HUES6 (cell line): ENCODE data around the gene XRCC5.

ENCODE experiments used
- H3K27ac ChIP-seq: 2 replicates; pipeline ENCODE4 v1.7.0; 2013; ENCODE audit warnings: low read depth, mild to moderate bottlenecking, low read length, inconsistent platforms
- H3K27me3 ChIP-seq: 2 replicates; pipeline ENCODE4 v1.6.1; 2013; ENCODE audit warnings: low read length; ENCODE audit not compliant: control insufficient read depth, insufficient read depth
- H3K36me3 ChIP-seq: 2 replicates; pipeline ENCODE4 v1.6.1; 2013; ENCODE audit warnings: low read length; ENCODE audit not compliant: control insufficient read depth, insufficient read depth
- H3K4me1 ChIP-seq: 2 replicates; pipeline ENCODE4 v1.6.1; 2013; ENCODE audit warnings: low read length; ENCODE audit not compliant: control insufficient read depth, insufficient read depth
- H3K4me3 ChIP-seq: 2 replicates; pipeline ENCODE4 v1.5.1; 2013; ENCODE audit warnings: low read depth, low read length
- H3K9ac ChIP-seq: one replicate; pipeline ENCODE4 v1.6.1; 2013; ENCODE audit warnings: mild to moderate bottlenecking, low read length
- H3K9me3 ChIP-seq: 2 replicates; pipeline ENCODE4 v1.6.1; 2013; ENCODE audit warnings: low read depth, low read length; ENCODE audit not compliant: control insufficient read depth, insufficient read depth

Gene XRCC5

DNA sequence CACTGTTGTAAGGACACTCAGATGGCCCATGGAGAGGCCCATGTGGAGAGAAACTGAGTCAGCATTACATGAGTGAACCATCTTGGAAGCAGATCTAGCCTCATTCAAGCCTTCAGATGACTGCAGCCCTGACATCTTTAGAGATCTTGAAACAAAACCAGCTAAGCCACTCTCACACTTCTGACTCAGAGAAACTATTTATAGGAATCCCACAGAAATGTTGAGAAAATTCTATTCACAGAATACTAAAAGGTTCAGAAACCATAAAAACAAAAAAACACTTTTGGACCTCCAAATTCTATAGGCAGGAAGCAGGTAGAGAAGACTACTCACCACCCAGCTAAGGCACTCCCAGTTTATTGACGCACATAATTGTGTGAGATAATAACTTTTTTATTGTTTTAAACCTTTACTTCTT lies 18.8 kb upstream of the XRCC5 start:
- Histone ChIP-seq H3K27ac (no peak overlapping the region), H3K27me3 (no peaks in the 10 kb centered on the region), H3K9me3 (no peaks in the 10 kb centered on the region), H3K4me1 (no peaks in the 10 kb centered on the region), H3K36me3 (no peaks in the 10 kb centered on the region), H3K9ac (no peak overlapping the region), H3K4me3 (no peak overlapping the region)

DNA sequence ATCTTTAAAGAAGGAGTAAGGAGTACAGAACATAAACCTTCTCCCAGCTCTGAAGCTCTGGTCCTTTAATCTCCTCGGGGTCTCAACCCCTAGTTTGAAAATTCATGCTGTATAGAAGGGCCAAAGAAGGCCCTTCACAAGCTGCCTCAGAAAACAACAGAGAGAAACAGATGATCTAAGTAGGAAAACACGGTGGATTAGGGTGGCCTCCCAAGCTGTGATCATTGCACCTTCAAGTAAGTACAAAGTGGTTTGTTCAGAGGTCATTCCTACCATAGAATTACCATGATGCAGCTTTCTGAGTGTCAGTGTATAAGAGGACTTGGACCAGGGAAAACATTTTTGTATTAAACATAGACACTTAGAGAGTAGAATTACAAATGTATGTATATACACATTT lies 16.5 kb upstream of the XRCC5 start:
- no peak overlapping the region for H3K27ac ChIP-seq
- no peaks in the 10 kb centered on the region for H3K4me1 ChIP-seq
- no peak overlapping the region for H3K9ac ChIP-seq
- H3K4me3 ChIP-seq, result no peak overlapping the region
- no peaks in the 10 kb centered on the region for H3K27me3 ChIP-seq
- no peaks in the 10 kb centered on the region for H3K36me3 ChIP-seq
- no peaks in the 10 kb centered on the region for H3K9me3 ChIP-seq

DNA sequence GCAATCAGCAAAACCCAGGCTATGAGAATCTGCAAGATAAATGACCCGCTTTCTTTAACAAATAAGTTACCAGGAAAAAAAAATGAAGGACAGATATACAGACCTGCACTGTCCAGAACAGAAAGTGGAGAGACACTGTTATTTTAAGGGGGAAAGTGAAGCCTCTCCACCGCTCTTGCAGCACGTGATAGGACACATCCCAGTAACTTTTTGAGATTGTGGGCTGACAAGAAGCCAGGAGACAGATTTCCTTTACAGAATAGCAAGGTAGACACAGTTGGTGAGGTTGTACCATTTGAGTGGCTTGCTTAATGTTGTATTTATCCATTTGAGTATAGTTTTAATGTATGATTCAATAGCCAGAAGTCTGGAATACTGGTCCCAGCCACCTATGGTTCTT lies 14.4 kb upstream of the XRCC5 start:
- Histone ChIP-seq H3K36me3 (no peaks in the 10 kb centered on the region), H3K27me3 (no peaks in the 10 kb centered on the region), H3K9me3 (no peaks in the 10 kb centered on the region), H3K9ac (no peak overlapping the region), H3K27ac (no peak overlapping the region), H3K4me1 (no peaks in the 10 kb centered on the region), H3K4me3 (no peak overlapping the region)

DNA sequence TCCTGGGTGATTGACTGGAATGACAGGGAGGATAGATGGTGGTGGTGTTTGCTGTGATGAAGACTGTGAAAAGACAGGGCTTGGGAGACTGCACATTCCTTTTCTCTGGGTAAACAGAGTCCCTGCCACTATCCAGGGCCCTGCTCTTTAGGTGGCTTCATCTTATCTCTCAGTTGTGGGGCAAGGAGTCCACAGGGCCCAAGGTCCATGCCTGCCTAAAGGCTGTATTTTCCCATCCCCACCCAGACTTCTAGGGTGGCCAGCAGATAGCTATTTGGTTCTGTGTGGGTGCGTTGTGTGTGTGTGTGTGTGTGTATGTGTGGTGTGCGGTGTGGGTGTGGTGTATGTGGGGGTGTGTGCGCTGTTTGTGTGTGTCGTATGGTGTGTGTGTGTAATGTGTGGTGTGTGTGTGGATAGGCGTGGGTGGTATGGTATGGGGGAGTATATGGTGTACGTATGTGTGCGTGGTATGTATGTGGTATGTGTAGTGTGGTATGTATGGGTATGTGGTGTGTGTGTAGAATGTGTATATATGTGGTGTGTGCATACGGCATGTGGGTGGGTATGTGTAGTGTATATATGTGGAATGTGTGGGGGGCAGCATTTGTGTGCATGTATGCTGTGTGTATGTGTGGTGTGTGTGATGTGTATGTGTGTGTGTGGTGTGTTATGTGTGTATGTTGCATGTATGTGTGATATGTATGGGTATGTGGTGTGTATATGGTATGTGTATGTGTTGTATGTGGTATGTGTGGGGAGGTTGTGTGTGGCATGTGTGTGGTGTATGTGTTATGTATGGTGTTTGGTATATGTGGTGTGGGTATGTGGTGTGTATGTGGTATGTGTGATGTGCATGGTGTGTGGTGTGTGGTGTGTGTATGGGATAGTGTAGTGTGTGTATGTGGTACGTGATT lies 10.5 kb upstream of the XRCC5 start:
- no peaks in the 10 kb centered on the region for H3K27me3 ChIP-seq
- no peaks in the 10 kb centered on the region for H3K36me3 ChIP-seq
- no peak overlapping the region for H3K4me3 ChIP-seq
- no peaks in the 10 kb centered on the region for H3K9me3 ChIP-seq
- H3K4me1 ChIP-seq, result no peaks in the 10 kb centered on the region
- no peak overlapping the region for H3K9ac ChIP-seq
- no peak overlapping the region for H3K27ac ChIP-seq

DNA sequence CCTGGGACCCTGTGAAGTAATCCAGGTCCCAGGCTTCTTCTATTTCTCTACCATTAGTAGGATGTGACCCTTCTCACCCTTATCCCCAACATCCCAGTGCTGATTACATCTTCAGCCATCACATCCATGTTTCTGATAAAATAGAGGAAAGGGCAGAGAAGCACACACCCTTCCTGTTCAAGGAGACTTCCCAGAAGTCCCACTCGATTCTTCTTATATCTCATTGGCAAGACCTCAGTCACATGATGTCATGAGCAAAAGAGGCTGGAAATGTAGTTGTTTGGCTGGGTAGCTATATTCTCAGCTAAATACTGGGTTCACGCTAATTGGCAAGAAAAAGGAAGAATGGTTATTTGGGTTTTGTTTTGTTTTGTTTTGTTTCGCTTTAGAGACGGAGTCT lies 8.0 kb upstream of the XRCC5 start:
- Histone ChIP-seq H3K27ac (no peak overlapping the region), H3K4me3 (no peak overlapping the region), H3K27me3 (no peaks in the 10 kb centered on the region), H3K9me3 (no peaks in the 10 kb centered on the region), H3K9ac (no peak overlapping the region), H3K36me3 (no peaks in the 10 kb centered on the region), H3K4me1 (no peaks in the 10 kb centered on the region)

DNA sequence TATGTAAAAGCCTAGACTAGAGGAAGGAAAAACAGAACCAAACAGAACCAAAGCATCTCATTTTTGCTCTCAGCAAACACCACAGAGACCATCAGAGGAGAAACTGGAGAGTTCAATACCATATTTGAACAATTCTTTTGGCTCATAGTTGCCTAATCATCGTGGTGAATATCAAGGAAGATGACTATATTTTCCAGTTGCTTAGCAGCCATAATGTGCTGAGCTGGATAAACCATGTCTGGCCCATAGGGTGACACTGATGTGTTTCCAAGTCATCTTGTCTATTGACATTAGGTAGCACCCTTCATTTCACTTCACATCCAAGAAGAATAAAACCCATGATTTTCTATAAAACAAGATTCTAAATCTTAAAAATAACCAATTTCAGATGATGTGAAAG lies 5.9 kb upstream of the XRCC5 start:
- no peaks in the 10 kb centered on the region for H3K9me3 ChIP-seq
- no peaks in the 10 kb centered on the region for H3K36me3 ChIP-seq
- H3K4me1 ChIP-seq, result peaks cover 8% of the 10 kb centered on the region
- H3K27ac ChIP-seq, result no peak overlapping the region
- H3K9ac ChIP-seq, result no peak overlapping the region
- no peak overlapping the region for H3K4me3 ChIP-seq
- no peaks in the 10 kb centered on the region for H3K27me3 ChIP-seq

DNA sequence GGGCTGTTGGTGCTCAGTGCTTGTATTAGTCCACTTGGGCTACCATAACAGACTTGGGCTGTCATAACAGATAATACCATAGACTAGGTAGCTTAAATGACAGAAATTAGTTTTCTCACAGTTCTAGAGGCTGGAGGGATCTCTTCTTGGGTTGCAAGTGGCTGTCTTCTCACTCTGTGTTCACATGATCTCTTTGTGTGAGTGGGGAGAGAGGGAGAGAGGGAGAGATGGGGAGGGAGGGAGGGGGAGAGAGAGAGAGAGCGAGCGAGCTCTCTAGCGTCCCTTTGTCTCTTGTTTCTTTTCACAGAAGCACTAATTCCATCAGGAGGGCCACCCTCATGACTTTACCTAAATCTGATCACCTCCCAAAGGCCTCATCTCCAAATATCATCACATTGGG lies 4.5 kb upstream of the XRCC5 start:
- Histone ChIP-seq H3K9me3 (no peaks in the 10 kb centered on the region), H3K27me3 (no peaks in the 10 kb centered on the region), H3K36me3 (no peaks in the 10 kb centered on the region), H3K4me1 (peaks cover 13% of the 10 kb centered on the region), H3K4me3 (no peak overlapping the region), H3K27ac (no peak overlapping the region), H3K9ac (no peak overlapping the region)

DNA sequence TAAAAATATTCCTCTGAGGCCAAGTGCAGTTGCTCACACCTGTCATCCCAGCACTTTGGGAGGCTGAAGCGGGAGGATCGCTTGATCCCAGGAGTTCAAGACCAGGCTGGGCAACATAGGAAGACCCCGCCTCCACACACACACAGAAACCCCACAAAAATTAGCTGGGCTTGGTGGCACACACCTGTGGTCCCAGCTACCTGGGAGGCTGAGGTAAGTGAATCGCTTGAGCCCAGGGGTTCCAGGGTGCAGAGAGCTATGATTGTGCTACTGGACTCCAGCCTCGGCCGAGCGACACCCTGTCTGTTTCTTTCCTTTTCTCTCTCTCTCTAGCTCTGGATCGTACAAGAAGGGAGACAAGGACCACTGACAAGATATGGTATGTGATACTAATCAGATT lies 1.8 kb upstream of the XRCC5 start:
- Histone ChIP-seq H3K27ac (no peak overlapping the region), H3K9me3 (no peaks in the 10 kb centered on the region), H3K27me3 (no peaks in the 10 kb centered on the region), H3K9ac (peak overlapping the region; percentile 31), H3K4me3 (peak overlapping the region; percentile 55; the same call in 1 of the 2 replicates), H3K4me1 (peaks cover 17% of the 10 kb centered on the region), H3K36me3 (peaks cover 21% of the 10 kb centered on the region)

DNA sequence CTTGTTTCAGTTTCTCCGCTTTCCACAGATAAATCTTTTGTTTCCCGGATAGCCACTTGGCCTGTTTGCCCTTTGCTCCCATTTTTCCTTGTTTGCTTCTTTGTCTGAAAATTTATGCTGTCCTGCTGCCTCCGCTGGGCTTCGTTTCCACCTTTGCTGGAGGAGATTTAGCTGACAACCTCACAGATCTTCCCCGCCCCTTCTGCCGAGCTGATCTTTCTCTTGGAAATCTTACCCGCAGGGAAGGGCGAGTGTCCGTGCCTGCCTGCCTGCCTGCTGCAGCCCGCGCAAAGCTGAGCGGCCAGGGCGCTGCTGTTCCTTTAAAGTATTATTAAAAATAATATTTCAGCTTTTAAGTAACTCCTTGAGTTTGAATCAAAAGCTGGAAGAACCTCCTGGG lies 1.4 kb upstream of the XRCC5 start:
- Histone ChIP-seq H3K9me3 (no peaks in the 10 kb centered on the region), H3K4me3 (peak overlapping the region; percentile 55), H3K27me3 (no peaks in the 10 kb centered on the region), H3K9ac (peak overlapping the region; percentile 31), H3K4me1 (peaks cover 17% of the 10 kb centered on the region), H3K36me3 (peaks cover 26% of the 10 kb centered on the region), H3K27ac (no peak overlapping the region)

DNA sequence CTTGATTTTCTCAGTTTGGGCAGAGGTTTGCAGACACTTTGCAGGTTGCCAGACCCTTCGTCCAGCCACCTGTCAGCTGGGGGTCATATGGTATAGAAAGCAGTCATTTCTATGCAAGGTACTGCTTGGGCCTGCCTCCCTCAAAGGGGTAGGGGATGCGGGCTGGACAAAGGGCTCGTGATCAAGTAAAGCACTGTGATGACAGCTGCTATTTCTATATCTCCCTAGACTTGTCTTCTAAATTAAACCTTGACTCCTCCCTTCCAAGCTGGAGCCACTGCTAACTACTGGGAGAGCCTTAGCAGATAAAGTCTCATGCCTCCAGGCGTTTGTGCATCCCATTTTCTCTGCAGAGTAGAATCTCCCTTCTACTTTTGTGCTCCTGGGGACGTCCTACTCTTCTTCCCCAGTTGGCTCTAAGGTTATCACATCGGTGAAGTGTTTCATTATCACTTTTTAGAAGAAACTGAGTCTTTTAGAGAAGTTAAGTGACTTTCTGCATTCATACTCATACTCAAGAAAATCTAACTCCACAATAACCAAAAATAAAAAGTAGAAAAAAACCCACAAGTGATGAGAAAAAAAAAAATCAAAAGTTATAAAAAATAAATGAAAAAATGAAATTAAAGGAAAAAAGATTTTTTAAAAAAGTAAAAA lies 710 bp upstream of the XRCC5 start:
- Histone ChIP-seq H3K36me3 (peaks cover 32% of the 10 kb centered on the region), H3K4me1 (peaks cover 17% of the 10 kb centered on the region), H3K27me3 (no peaks in the 10 kb centered on the region), H3K9ac (peak overlapping the region; percentile 65), H3K9me3 (no peaks in the 10 kb centered on the region), H3K4me3 (peak overlapping the region; percentile 55), H3K27ac (peak overlapping the region; percentile 38; the same call in 1 of the 2 replicates)

DNA sequence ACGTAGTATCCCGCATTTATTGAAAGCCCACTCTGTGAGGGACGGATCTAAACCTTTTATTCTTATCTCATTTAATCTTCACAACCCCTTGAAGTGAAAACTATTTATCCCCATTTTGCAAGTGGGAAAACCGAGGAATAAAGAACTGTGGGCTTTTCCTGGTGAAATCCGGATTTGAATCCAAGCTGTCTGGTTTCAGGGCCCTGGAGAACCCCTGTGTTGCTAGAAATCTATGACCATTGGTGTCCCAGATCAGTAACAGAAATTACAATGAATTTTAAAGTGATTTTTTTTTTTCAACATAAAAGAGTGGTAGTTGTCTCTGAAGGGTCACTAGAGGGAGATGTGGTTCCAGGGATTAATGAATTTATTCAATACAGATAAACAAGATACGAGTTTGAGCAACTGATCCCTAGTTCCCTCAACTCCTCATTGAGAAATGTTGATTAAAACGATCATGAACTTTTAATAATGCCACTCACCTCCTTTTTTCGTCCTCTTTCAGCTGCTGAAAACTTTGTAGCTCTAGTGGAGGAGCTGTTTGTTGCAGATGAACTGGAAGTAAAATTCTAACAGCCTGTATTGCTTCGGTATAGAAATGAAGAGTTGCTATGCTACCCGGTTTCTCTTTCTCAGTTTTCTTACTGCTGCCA lies 940 bp downstream of the XRCC5 start:
- peaks cover 23% of the 10 kb centered on the region for H3K4me1 ChIP-seq
- peak overlapping the region; percentile 100 for H3K9ac ChIP-seq
- H3K9me3 ChIP-seq, result no peaks in the 10 kb centered on the region
- peak overlapping the region; percentile 78 for H3K27ac ChIP-seq
- peaks cover 45% of the 10 kb centered on the region for H3K36me3 ChIP-seq
- H3K27me3 ChIP-seq, result no peaks in the 10 kb centered on the region
- peak overlapping the region; percentile 97 for H3K4me3 ChIP-seq
